MM.1S (cell line): Measurements from ENCODE around the gene HCLS1.

ENCODE experiments used
- EZH2 ChIP-seq: fragments of 300-600 bp; sonication (generic); optimal IDR thresholded peaks from 2 replicates; pipeline ENCODE3; 2017; ENCODE audit warnings: low read depth, mild to moderate bottlenecking, antibody characterized with exemption, low read length, mixed read lengths
- EZH2phosphoT487 ChIP-seq: fragments of 300-600 bp; sonication (generic); IDR thresholded peaks from 2 replicates; pipeline ENCODE4 v1.6.1; 2018; ENCODE audit warnings: antibody characterized with exemption, low read length
- TF ChIP-seq, protein P1 (sequence below): fragments of 300-600 bp; sonication (generic); IDR thresholded peaks from 2 replicates; pipeline ENCODE4 v1.5.1; 2016; ENCODE audit warnings: antibody characterized with exemption, low read length, mixed read lengths

GRCh38 chr3:121649645-121650044 is 11.1 kb downstream of the HCLS1 start:
- TF ChIP-seq, protein P1, sequence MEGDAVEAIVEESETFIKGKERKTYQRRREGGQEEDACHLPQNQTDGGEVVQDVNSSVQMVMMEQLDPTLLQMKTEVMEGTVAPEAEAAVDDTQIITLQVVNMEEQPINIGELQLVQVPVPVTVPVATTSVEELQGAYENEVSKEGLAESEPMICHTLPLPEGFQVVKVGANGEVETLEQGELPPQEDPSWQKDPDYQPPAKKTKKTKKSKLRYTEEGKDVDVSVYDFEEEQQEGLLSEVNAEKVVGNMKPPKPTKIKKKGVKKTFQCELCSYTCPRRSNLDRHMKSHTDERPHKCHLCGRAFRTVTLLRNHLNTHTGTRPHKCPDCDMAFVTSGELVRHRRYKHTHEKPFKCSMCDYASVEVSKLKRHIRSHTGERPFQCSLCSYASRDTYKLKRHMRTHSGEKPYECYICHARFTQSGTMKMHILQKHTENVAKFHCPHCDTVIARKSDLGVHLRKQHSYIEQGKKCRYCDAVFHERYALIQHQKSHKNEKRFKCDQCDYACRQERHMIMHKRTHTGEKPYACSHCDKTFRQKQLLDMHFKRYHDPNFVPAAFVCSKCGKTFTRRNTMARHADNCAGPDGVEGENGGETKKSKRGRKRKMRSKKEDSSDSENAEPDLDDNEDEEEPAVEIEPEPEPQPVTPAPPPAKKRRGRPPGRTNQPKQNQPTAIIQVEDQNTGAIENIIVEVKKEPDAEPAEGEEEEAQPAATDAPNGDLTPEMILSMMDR = no peak
- TF ChIP-seq EZH2phosphoT487 (no peak), EZH2 (no peak)
